ENCODE results near the gene ASB14.
"Not testable (repeated sequence)": the region's sequence is repeated elsewhere in the genome, so short reads cannot be mapped to it uniquely, and the experiment has no call there.

ASB14 gene

GRCh38 chr3:57292159-57292896 is at the start of gene ASB14:
Gene ASB14 (minus strand): TSS chr3:57292685. CDS start chr3:57292033, 652 bp downstream.
- no peak for DNase-seq (ENCODE audit: extremely low spot score)

GRCh38 chr3:57339071-57339642 is 46.7 kb upstream of the ASB14 start:
- DNase-seq (ENCODE audit: extremely low spot score); CTCF ChIA-PET; POLR2A ChIA-PET: not testable (repeated sequence)

More at GRCh38 chr3:57292159-57292896, at the start of gene ASB14:
- CTCF ChIA-PET: no interaction called here
- no peak for TF ChIP-seq CTCF (IDR thresholded peaks at IDR 0.05; ENCODE audit: control extremely low read depth, extremely low read depth, low read depth, missing control alignments)
- POLR2A ChIA-PET: no interaction called here

GRCh38 chr3:57338272-57339070 is 46.0 kb upstream of the ASB14 start:
- POLR2A ChIA-PET; DNase-seq (ENCODE audit: extremely low spot score); CTCF ChIA-PET: not testable (repeated sequence)

GRCh38 chr3:57335283-57335938 is 42.9 kb upstream of the ASB14 start:
- ChIA-PET POLR2A (no interaction called here), CTCF (interaction anchor here (0.7 to 1.2 kb wide), 2 partner anchors 12 to 156 kb away, joined by 3 read pairs; no protein-coding TSS in a partner anchor)
- DNase-seq (ENCODE audit: extremely low spot score): no peak
- TF ChIP-seq CTCF (IDR thresholded peaks at IDR 0.05; ENCODE audit: control extremely low read depth, extremely low read depth, low read depth, missing control alignments): no peak

GRCh38 chr3:57331078-57331610 is 38.7 kb upstream of the ASB14 start:
- ChIA-PET POLR2A (no interaction called here), CTCF (interaction anchor here (1.3 kb wide), 1 partner anchor 10 kb away, joined by 3 read pairs; no protein-coding TSS in a partner anchor)
- no peak for DNase-seq (ENCODE audit: extremely low spot score)
- no peak for TF ChIP-seq CTCF (IDR thresholded peaks at IDR 0.05; ENCODE audit: control extremely low read depth, extremely low read depth, low read depth, missing control alignments)

GRCh38 chr3:57326498-57326897 is 34.0 kb upstream of the ASB14 start:
- CTCF ChIA-PET, POLR2A ChIA-PET: not testable (repeated sequence)

GRCh38 chr3:57314204-57314603 is 21.7 kb upstream of the ASB14 start:
- DNase-seq (ENCODE audit: extremely low spot score): no peak
- ChIA-PET POLR2A (no interaction called here), CTCF (no interaction called here)
- TF ChIP-seq CTCF (IDR thresholded peaks at IDR 0.05; ENCODE audit: control extremely low read depth, extremely low read depth, low read depth, missing control alignments): no peak

More at GRCh38 chr3:57326498-57326897, 34.0 kb upstream of the ASB14 start:
- not testable (repeated sequence) for DNase-seq (ENCODE audit: extremely low spot score)
